GM13977 (cell line): ENCODE measurements around the gene MAST3.
"Not testable (repeated sequence)": the region's sequence is repeated elsewhere in the genome, so short reads cannot be mapped to it uniquely, and the experiment has no call there.

ENCODE experiments used
- DNase-seq: peaks from one replicate; pipeline ENCODE4 v3.0.0; 2012; ENCODE audit warnings: low spot score
- CTCF ChIP-seq: IDR thresholded peaks from 2 replicates; pipeline ENCODE4 v1.5.1; 2012; ENCODE audit warnings: mild to moderate bottlenecking, control low read depth; ENCODE audit not compliant: insufficient read depth; ENCODE audit errors: extremely low read depth, missing control alignments
- in situ Hi-C: fragments of 300-500 bp; cut with MboI; formaldehyde crosslinking; loops from one replicate; pipeline ENCODE4 v1.12.0; 2022; ENCODE audit warnings: low sequenced_read_pairs, low pct_unique_long_range_greater_than_20kb, mixed read lengths, inconsistent platforms; ENCODE audit not compliant: unreplicated experiment

MAST3 gene

DNA sequence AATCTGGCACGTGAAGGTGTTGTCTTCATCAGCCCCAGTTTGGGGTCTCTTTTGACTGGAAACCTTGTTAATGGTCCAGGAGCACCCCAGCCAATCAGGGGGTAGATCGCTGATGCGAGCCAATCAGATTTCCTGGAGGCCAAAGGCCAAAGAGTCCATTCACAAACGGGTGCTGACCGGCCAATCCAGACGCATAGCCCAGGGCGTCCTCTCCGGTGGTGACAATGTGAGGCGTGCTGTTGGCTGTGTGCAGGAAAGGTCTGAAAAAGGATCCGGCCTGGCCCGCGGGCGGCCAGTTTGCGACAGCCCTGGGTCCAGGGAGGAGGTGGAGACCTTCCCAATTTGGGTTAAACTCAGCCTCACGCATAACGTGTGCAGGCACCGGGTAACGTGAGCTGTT, 3.1 kb downstream of the MAST3 start:
- in situ Hi-C loops, result no loop called here
- DNase-seq, result no peak
- TF ChIP-seq CTCF, result no peak

DNA sequence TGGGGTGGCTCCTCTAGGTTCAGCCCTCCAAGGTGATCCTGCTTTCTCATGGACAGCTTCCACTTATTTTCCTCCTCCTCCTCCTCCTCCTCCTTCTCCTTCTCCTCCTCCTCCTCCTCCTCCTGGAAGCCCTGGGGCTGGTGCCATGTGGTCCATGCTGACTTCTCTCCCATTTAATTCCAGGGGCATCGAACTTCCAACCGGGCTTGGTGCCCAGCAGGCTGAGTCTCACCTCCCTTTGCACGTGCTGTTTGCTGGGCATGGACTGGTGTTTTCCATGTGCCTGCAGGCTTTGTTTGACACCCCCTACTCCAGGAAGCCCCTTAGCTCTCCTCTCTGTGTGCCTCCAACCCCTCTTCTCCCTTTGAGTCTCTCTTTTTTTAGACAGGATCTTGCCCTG, 3.7 kb downstream of the MAST3 start:
- in situ Hi-C loops, result no loop called here
- no peak for TF ChIP-seq CTCF
- DNase-seq, result no peak

DNA sequence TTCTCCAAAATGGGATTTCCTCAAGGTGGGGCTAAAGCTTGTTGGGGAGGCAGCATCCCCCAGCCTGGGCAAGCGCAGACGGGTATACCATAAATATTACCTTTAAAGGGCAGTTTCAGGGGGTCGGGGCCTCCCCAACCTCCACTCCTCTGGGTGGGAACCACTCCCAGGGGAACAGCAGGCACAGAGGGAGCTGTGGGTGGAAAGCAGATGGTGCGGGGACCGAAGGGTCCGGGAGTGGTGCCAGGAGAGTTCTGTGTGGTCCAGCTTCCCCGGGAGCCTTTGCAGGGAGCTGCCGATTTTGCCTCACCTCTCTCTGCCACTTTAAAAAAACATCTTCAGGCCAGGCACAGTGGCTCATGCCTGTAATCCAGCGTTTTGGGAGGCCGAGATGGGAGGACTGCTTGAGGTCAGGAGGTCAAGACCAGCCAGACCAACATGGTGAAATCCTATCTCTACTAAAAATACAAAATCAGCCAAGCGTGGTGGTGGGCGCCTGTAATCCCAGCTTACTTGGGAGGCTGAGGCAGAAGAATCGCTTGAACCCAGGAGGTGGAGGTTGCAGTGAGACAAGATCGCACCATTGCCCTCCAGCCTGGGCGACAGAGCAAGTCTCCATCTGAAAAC, 5.5 kb downstream of the MAST3 start:
- TF ChIP-seq CTCF, result no peak
- DNase-seq, result no peak
- in situ Hi-C loops, result no loop called here

GRCh38 chr19:18104793-18105131, 7.2 kb downstream of the MAST3 start:
- in situ Hi-C loops, result no loop called here
- no peak for TF ChIP-seq CTCF

DNA sequence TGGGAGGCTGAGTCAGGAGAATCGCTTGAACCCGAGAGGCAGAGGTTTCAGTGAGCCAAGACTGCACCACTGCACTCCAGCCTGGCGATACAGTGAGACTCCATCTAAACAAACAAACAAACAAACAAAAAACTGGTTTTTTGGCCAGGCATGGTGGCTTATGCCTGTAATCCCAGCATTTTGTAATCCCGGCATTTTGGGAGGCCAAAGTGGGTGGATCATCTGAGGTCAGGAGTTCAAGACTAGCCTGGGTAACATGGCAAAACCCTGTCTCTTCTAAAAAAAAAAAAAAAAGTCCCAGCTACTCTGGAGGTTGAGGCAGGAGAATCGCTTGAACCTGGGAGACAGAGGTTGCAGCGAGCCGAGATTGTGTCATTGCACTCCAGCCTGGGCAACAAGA, 7.7 kb downstream of the MAST3 start:
- DNase-seq, in situ Hi-C loops: not testable (repeated sequence)

More at GRCh38 chr19:18104793-18105131, 7.2 kb downstream of the MAST3 start:
- no peak for DNase-seq

DNA sequence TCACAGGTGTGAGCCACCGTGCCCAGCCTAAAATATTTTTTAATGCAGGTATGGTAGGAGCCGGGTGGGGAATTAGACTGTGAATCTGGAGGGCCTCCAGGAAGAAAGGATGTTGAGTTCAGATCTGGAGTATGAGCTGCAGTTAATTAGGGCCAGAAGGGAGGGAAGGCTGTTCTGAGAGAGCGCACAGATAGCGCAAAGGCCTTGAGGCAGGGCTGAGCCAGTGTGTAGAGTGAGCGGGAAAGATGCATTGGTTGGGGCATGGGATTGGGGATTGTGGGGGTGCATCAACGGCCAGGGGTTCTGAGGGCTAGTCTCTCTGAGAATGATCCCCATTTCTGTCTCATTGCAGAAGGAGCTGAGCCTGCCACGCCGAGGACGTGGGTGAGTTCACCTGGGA, 9.7 kb downstream of the MAST3 start:
- DNase-seq, result no peak
- in situ Hi-C loops, result no loop called here
- no peak for TF ChIP-seq CTCF

DNA sequence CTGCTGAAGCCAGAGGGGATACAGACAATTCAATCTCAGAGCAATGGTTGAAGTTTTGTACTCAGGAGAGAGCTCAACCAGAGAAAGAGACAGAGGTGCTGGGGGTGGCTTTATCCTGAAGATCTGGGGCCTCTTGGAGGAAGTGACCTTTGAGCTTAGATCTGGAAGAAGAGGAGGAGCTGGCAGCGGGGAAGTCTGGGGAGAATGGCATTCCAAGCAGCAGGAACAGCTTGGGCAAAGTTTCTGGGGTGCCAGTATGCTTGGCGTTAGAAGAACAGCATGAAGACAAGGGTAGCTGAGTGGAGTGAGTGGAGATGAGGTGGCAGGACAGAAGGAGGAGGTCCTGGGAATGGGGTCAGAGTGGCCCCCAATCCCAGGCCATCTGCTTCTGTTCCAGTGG, 11.3 kb downstream of the MAST3 start:
- in situ Hi-C loops, result no loop called here
- no peak for DNase-seq
- no peak for TF ChIP-seq CTCF
